ENCODE data around the gene MT1H.

DNA sequence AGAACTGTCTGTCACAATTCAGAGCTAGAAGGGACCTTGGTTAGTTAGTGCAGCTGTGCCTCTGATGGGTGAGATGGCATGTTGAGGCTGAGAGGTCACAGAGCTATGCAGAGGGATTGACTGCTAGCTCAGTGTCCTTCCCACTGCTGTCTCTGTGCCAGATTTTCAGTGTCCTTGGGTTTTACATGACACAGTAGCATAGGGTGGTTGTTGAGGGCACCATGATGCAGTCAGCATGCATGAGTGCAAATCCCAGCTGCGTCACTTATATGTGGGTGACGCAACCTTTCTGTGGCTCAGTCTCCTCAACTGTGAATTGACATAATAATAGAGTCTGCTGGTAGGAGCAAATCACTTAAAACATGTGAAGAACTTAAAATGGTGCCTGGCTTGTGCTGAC lies 28.4 kb upstream of the MT1H start:
- TF ChIP-seq EGR1 (IDR thresholded peaks at IDR 0.05; ENCODE audit: low read depth in 2 of 2) (no peak), SP1 (IDR thresholded peaks at IDR 0.05) (no peak), RAD21 (IDR thresholded peaks at IDR 0.05) (no peak)
- TF ChIP-seq, protein P1, sequence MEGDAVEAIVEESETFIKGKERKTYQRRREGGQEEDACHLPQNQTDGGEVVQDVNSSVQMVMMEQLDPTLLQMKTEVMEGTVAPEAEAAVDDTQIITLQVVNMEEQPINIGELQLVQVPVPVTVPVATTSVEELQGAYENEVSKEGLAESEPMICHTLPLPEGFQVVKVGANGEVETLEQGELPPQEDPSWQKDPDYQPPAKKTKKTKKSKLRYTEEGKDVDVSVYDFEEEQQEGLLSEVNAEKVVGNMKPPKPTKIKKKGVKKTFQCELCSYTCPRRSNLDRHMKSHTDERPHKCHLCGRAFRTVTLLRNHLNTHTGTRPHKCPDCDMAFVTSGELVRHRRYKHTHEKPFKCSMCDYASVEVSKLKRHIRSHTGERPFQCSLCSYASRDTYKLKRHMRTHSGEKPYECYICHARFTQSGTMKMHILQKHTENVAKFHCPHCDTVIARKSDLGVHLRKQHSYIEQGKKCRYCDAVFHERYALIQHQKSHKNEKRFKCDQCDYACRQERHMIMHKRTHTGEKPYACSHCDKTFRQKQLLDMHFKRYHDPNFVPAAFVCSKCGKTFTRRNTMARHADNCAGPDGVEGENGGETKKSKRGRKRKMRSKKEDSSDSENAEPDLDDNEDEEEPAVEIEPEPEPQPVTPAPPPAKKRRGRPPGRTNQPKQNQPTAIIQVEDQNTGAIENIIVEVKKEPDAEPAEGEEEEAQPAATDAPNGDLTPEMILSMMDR (IDR thresholded peaks at IDR 0.05; ENCODE audit: low read depth, low read length, missing input control) = no peak
